Left colon (tissue), 2 donors: ENCODE measurements around the gene C3orf38. TPM values are rescaled to one million over a fixed set of nuclear protein-coding genes. Genes with fewer than 3 reads are reported as not detected.

Experiments
- total RNA-seq, 2 donors: library from RNA; stranded (reverse); fragmentation: NEBNext Ultra II Directional; extraction: Animal tissue kit (Norgen Biotek cat#: 25700); gene quantifications; one replicate each; pipeline ENCODE4 v1.2.1, GENCODE V29; 2021
- donor health status: DM: no; HTN: no; CAD: no.
- donor health status: DM: yes; HTN: yes; CAD: no.

C3orf38 gene
- total RNA-seq, 2 donors from 2014 or later, result 17.8 to 24.2 TPM

Other genes with a start within 250 kb of the C3orf38 start
- gene CGGBP1, start 91.0 kb upstream of the C3orf38 start, total RNA-seq, result 10 to 100 TPM; 46.0 to 49.9 TPM
- gene ZNF654, start 90.7 kb upstream of the C3orf38 start, total RNA-seq, result 10 to 100 TPM; 14.3 to 17.6 TPM